ELF-1 (cell line): ENCODE data around the gene PITPNB.

Experiments
- DNase-seq: peaks from one replicate; pipeline ENCODE4 v3.0.0-alpha.2; 2016; ENCODE audit warnings: low read depth, low spot score

The PITPNB gene

GRCh38 chr22:27880778-27881394, 38.2 kb downstream of the PITPNB start:
- no peak for DNase-seq

- DNase-seq = peak; percentile 43
Observed at GRCh38 chr22:27879923-27880322, 39.1 kb downstream of the PITPNB start.

- DNase-seq = no peak
Observed at GRCh38 chr22:27878541-27878940, 40.5 kb downstream of the PITPNB start.

- no peak for DNase-seq
Observed at GRCh38 chr22:27877501-27877900, 41.6 kb downstream of the PITPNB start.

- no peak for DNase-seq
Observed at GRCh38 chr22:27876684-27877083, 42.4 kb downstream of the PITPNB start.

- no peak for DNase-seq
Observed at GRCh38 chr22:27875951-27876350, 43.1 kb downstream of the PITPNB start.

GRCh38 chr22:27874764-27875163, 44.3 kb downstream of the PITPNB start:
- no peak for DNase-seq

GRCh38 chr22:27874185-27874584, 44.9 kb downstream of the PITPNB start:
- no peak for DNase-seq

- no peak for DNase-seq
Observed at GRCh38 chr22:27873472-27873871, 45.6 kb downstream of the PITPNB start.

- no peak for DNase-seq
Observed at GRCh38 chr22:27872488-27872887, 46.6 kb downstream of the PITPNB start.

GRCh38 chr22:27871306-27872014, 47.6 kb downstream of the PITPNB start:
- no peak for DNase-seq

GRCh38 chr22:27870234-27871191, 48.5 kb downstream of the PITPNB start:
- no peak for DNase-seq

- DNase-seq = no peak
Observed at GRCh38 chr22:27868732-27869282, 50.2 kb downstream of the PITPNB start.

GRCh38 chr22:27867953-27868731, 50.9 kb downstream of the PITPNB start:
- DNase-seq = no peak

GRCh38 chr22:27867085-27867952, 51.7 kb downstream of the PITPNB start:
- no peak for DNase-seq

GRCh38 chr22:27866135-27867084, 52.6 kb downstream of the PITPNB start:
- DNase-seq = no peak

- DNase-seq = no peak
Observed at GRCh38 chr22:27865496-27865895, 53.6 kb downstream of the PITPNB start.

GRCh38 chr22:27863556-27863955, 55.5 kb downstream of the PITPNB start:
- no peak for DNase-seq

GRCh38 chr22:27863001-27863400, 56.1 kb downstream of the PITPNB start:
- no peak for DNase-seq
